ENCODE results near the gene RBMS1. TPM values are rescaled to one million over a fixed set of nuclear protein-coding genes. Genes with fewer than 3 reads are reported as not detected.

Gene RBMS1
- polyA plus RNA-seq, 1 donor from 2014 or later, result 8.4 TPM

GRCh38 chr2:160434254-160434948 is 59.2 kb downstream of the RBMS1 start:
- Histone ChIP-seq H3K9ac (ENCODE audit: low read length) (no peak overlapping the region), H3K36me3 (ENCODE audit: insufficient read depth, low read length) (no peaks in the 10 kb centered on the region), H3K9me3 (ENCODE audit: low read length) (no peaks in the 10 kb centered on the region), H3K79me2 (replicated peaks; ENCODE audit: insufficient read depth, low read length) (no peaks in the 10 kb centered on the region), H3K4me2 (ENCODE audit: low read length) (no peak overlapping the region), H3K27me3 (ENCODE audit: insufficient read depth, low read depth, low read length) (no peaks in the 10 kb centered on the region), H3F3A (ENCODE audit: insufficient read depth, low read length, poor library complexity, severe bottlenecking) (no peaks in the 10 kb centered on the region), H4K20me1 (ENCODE audit: insufficient read depth) (no peaks in the 10 kb centered on the region), H3K4me3 (ENCODE audit: low read length) (no peak overlapping the region), H2AFZ (ENCODE audit: low read depth, low read length) (no peak overlapping the region), H3K27ac (ENCODE audit: low read length) (no peak overlapping the region), H3K9me2 (ENCODE audit: insufficient read depth, low read length) (no peaks in the 10 kb centered on the region)
- no peak for TF ChIP-seq POLR2AphosphoS5 (IDR thresholded peaks at IDR 0.05)
- no peak for TF ChIP-seq TAF1 (IDR thresholded peaks at IDR 0.05; ENCODE audit: low read depth)
- no peak for TF ChIP-seq EZH2 (IDR thresholded peaks at IDR 0.05; ENCODE audit: borderline replicate concordance, insufficient read depth, low read length, poor library complexity, severe bottlenecking)
- no peak for TF ChIP-seq EP300 (conservative IDR thresholded peaks at IDR 0.05; ENCODE audit: poor library complexity, severe bottlenecking)
- TF ChIP-seq RAD21 (conservative IDR thresholded peaks at IDR 0.05), result no peak
- TF ChIP-seq MXI1 (conservative IDR thresholded peaks at IDR 0.05; ENCODE audit: poor library complexity, severe bottlenecking), result no peak
- no peak for TF ChIP-seq SMC3 (conservative IDR thresholded peaks at IDR 0.05; ENCODE audit: poor library complexity)
- no peak for TF ChIP-seq REST (IDR thresholded peaks at IDR 0.05; ENCODE audit: borderline replicate concordance)
- no peak for TF ChIP-seq CTCF (IDR thresholded peaks at IDR 0.05; ENCODE audit: poor library complexity, severe bottlenecking)

- Histone ChIP-seq H4K20me1 (ENCODE audit: insufficient read depth) (no peaks in the 10 kb centered on the region), H3K4me3 (ENCODE audit: low read length) (no peak overlapping the region), H3K9ac (ENCODE audit: low read length) (no peak overlapping the region), H3K36me3 (ENCODE audit: insufficient read depth, low read length) (no peaks in the 10 kb centered on the region), H2AFZ (ENCODE audit: low read depth, low read length) (no peak overlapping the region), H3F3A (ENCODE audit: insufficient read depth, low read length, poor library complexity, severe bottlenecking) (no peaks in the 10 kb centered on the region), H3K79me2 (replicated peaks; ENCODE audit: insufficient read depth, low read length) (no peaks in the 10 kb centered on the region), H3K4me2 (ENCODE audit: low read length) (no peak overlapping the region), H3K9me2 (ENCODE audit: insufficient read depth, low read length) (no peaks in the 10 kb centered on the region), H3K27ac (ENCODE audit: low read length) (no peak overlapping the region), H3K27me3 (ENCODE audit: insufficient read depth, low read depth, low read length) (no peaks in the 10 kb centered on the region), H3K9me3 (ENCODE audit: low read length) (no peaks in the 10 kb centered on the region)
- TF ChIP-seq REST (IDR thresholded peaks at IDR 0.05; ENCODE audit: borderline replicate concordance), result no peak
- no peak for TF ChIP-seq EZH2 (IDR thresholded peaks at IDR 0.05; ENCODE audit: borderline replicate concordance, insufficient read depth, low read length, poor library complexity, severe bottlenecking)
- TF ChIP-seq POLR2AphosphoS5 (IDR thresholded peaks at IDR 0.05), result no peak
- TF ChIP-seq RAD21 (conservative IDR thresholded peaks at IDR 0.05), result no peak
- no peak for TF ChIP-seq CTCF (IDR thresholded peaks at IDR 0.05; ENCODE audit: poor library complexity, severe bottlenecking)
- TF ChIP-seq EP300 (conservative IDR thresholded peaks at IDR 0.05; ENCODE audit: poor library complexity, severe bottlenecking), result no peak
- no peak for TF ChIP-seq SMC3 (conservative IDR thresholded peaks at IDR 0.05; ENCODE audit: poor library complexity)
- no peak for TF ChIP-seq TAF1 (IDR thresholded peaks at IDR 0.05; ENCODE audit: low read depth)
- TF ChIP-seq MXI1 (conservative IDR thresholded peaks at IDR 0.05; ENCODE audit: poor library complexity, severe bottlenecking), result no peak
Observed at GRCh38 chr2:160433466-160434140, 60.0 kb downstream of the RBMS1 start.

All from neural cell (in vitro differentiated cells).